ENCODE measurements around the gene ABLIM2. TPM values are rescaled to one million over a fixed set of nuclear protein-coding genes. Genes with fewer than 3 reads are reported as not detected.

The ABLIM2 gene
- total RNA-seq, 1 experiment from 2014 or later, result 2.7 TPM

DNA sequence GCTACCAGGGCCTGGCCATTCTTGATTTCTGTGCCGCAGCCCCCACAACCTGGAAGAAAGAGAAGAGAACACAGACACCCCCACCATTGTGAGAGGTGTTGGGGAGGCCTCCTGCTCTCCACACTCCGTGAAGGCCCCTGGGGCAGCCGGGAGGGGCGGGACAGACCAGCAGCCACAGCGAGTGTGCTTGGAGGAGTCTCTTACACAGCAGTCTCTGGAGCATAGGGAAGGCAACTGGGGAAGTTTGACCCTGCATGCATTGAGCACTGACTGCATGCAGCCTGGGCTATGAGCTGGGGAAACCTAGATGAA lies 77.9 kb downstream of the ABLIM2 start:
- POLR2A ChIA-PET (ENCODE audit: low non-redundant PET), result interaction anchor here (0.6 kb wide), 1 partner anchor 476 kb away, joined by 11 read pairs; no protein-coding TSS in a partner anchor
- Histone ChIP-seq H3K27ac (ENCODE audit: low read depth, low read length, poor library complexity, severe bottlenecking) (no peak overlapping the region), H3K36me3 (ENCODE audit: insufficient read depth, low read length, poor library complexity, severe bottlenecking) (no peaks in the 10 kb centered on the region), H3K4me3 (ENCODE audit: low read depth, low read length, poor library complexity, severe bottlenecking) (no peak overlapping the region), H3K4me1 (ENCODE audit: insufficient read depth, low read length, poor library complexity, severe bottlenecking) (peaks cover 28% of the 10 kb centered on the region), H3K27me3 (replicated peaks; ENCODE audit: insufficient read depth, low read depth, low read length, poor library complexity) (no peaks in the 10 kb centered on the region), H3K9me3 (ENCODE audit: low read depth, low read length, poor library complexity, severe bottlenecking) (no peaks in the 10 kb centered on the region)
- intact Hi-C loops (cut with micrococcal nuclease; ENCODE audit: unreplicated experiment), result no loop called here
- DNase-seq (ENCODE audit: low spot score), result no peak
- CTCF ChIA-PET, result interaction anchor here (0.6 kb wide), 1 partner anchor 9 kb away, joined by 3 read pairs; no protein-coding TSS in a partner anchor
- TF ChIP-seq, protein P1, sequence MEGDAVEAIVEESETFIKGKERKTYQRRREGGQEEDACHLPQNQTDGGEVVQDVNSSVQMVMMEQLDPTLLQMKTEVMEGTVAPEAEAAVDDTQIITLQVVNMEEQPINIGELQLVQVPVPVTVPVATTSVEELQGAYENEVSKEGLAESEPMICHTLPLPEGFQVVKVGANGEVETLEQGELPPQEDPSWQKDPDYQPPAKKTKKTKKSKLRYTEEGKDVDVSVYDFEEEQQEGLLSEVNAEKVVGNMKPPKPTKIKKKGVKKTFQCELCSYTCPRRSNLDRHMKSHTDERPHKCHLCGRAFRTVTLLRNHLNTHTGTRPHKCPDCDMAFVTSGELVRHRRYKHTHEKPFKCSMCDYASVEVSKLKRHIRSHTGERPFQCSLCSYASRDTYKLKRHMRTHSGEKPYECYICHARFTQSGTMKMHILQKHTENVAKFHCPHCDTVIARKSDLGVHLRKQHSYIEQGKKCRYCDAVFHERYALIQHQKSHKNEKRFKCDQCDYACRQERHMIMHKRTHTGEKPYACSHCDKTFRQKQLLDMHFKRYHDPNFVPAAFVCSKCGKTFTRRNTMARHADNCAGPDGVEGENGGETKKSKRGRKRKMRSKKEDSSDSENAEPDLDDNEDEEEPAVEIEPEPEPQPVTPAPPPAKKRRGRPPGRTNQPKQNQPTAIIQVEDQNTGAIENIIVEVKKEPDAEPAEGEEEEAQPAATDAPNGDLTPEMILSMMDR (conservative IDR thresholded peaks at IDR 0.05; ENCODE audit: low read depth, low read length), result no peak
- no peak for TF ChIP-seq EZH2 (IDR thresholded peaks at IDR 0.05; ENCODE audit: borderline replicate concordance, low read depth, low read length, poor library complexity, severe bottlenecking)
- no TSS peak for BruUV-seq (replicated peaks)

- no peak for TF ChIP-seq EZH2 (IDR thresholded peaks at IDR 0.05; ENCODE audit: borderline replicate concordance, low read depth, low read length, poor library complexity, severe bottlenecking)
- TF ChIP-seq, protein P1 (conservative IDR thresholded peaks at IDR 0.05; ENCODE audit: low read depth, low read length), result no peak
- no TSS peak for BruUV-seq (replicated peaks)
- H3K27ac ChIP-seq (ENCODE audit: low read depth, low read length, poor library complexity, severe bottlenecking), result no peak overlapping the region
- ChIA-PET CTCF (interaction anchor here (0.6 kb wide), 1 partner anchor 8 kb away, joined by 3 read pairs; no protein-coding TSS in a partner anchor), POLR2A (ENCODE audit: low non-redundant PET) (interaction anchor here (0.6 kb wide), 1 partner anchor 477 kb away, joined by 11 read pairs; no protein-coding TSS in a partner anchor)
- H3K27me3 ChIP-seq (replicated peaks; ENCODE audit: insufficient read depth, low read depth, low read length, poor library complexity), result no peaks in the 10 kb centered on the region
- H3K4me3 ChIP-seq (ENCODE audit: low read depth, low read length, poor library complexity, severe bottlenecking), result no peak overlapping the region
- peak; percentile 57 for DNase-seq (ENCODE audit: low spot score)
- no peaks in the 10 kb centered on the region for H3K36me3 ChIP-seq (ENCODE audit: insufficient read depth, low read length, poor library complexity, severe bottlenecking)
- peaks cover 28% of the 10 kb centered on the region for H3K4me1 ChIP-seq (ENCODE audit: insufficient read depth, low read length, poor library complexity, severe bottlenecking)
- no peaks in the 10 kb centered on the region for H3K9me3 ChIP-seq (ENCODE audit: low read depth, low read length, poor library complexity, severe bottlenecking)
- intact Hi-C loops (cut with micrococcal nuclease; ENCODE audit: unreplicated experiment), result no loop called here
Observed at GRCh38 chr4:8079916-8080753, 78.5 kb downstream of the ABLIM2 start.

- no peak overlapping the region for H3K27ac ChIP-seq (ENCODE audit: low read depth, low read length, poor library complexity, severe bottlenecking)
- no peaks in the 10 kb centered on the region for H3K36me3 ChIP-seq (ENCODE audit: insufficient read depth, low read length, poor library complexity, severe bottlenecking)
- POLR2A ChIA-PET (ENCODE audit: low non-redundant PET), result no interaction called here
- peaks cover 28% of the 10 kb centered on the region for H3K4me1 ChIP-seq (ENCODE audit: insufficient read depth, low read length, poor library complexity, severe bottlenecking)
- CTCF ChIA-PET, result no interaction called here
- no peaks in the 10 kb centered on the region for H3K27me3 ChIP-seq (replicated peaks; ENCODE audit: insufficient read depth, low read depth, low read length, poor library complexity)
- BruUV-seq (replicated peaks), result no TSS peak
- no peak overlapping the region for H3K4me3 ChIP-seq (ENCODE audit: low read depth, low read length, poor library complexity, severe bottlenecking)
- DNase-seq (ENCODE audit: low spot score), result peak; percentile 63
- intact Hi-C loops (cut with micrococcal nuclease; ENCODE audit: unreplicated experiment), result no loop called here
- H3K9me3 ChIP-seq (ENCODE audit: low read depth, low read length, poor library complexity, severe bottlenecking), result no peaks in the 10 kb centered on the region
- TF ChIP-seq, protein P1 (conservative IDR thresholded peaks at IDR 0.05; ENCODE audit: low read depth, low read length), result no peak
- TF ChIP-seq EZH2 (IDR thresholded peaks at IDR 0.05; ENCODE audit: borderline replicate concordance, low read depth, low read length, poor library complexity, severe bottlenecking), result no peak
Observed at GRCh38 chr4:8079031-8079885, 79.4 kb downstream of the ABLIM2 start.
